SH-SY5Y (cell line): ENCODE data around the gene LRRC45.

Experiments used
- GATA2 ChIP-seq: IDR thresholded peaks from 2 replicates; pipeline ENCODE4 v1.6.1; 2011; ENCODE audit warnings: mild to moderate bottlenecking, low read depth, low read length
- GATA3 ChIP-seq: IDR thresholded peaks from 2 replicates; pipeline ENCODE4 v1.6.1; 2011; ENCODE audit warnings: low read depth, mild to moderate bottlenecking, low read length, moderate library complexity

Gene LRRC45

DNA sequence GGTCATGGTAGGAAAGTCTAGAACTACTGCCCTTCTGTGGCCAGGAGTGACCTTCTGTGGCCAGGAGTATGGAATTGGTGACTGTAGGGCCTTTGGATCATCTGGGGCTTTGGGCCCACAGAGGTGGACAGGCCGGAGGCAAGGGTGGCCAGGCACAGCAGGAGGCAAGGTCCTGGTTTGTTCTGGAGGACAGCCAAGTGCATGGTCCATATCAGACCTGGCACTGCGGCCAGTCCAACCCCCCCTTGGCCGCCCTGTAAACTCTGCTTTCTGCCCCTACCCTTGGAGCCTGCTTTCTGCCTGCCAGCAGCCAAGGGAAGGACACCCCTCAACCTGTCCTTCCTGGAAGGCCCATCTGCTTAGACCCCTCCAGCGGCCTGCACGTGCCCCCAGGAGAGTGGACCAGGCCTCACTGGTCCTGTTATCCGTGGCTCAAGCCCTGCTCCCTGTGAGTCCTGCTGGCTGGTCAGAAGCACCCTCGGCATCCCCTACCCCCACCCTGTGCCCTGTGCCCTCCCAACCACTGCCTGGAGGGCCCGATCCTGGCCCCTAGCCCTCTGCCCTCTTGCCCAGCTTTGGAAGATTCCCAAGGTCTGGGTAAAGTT lies 16.7 kb downstream of the LRRC45 start:
- TF ChIP-seq GATA2 (no peak), GATA3 (no peak)

- TF ChIP-seq GATA3 (no peak), GATA2 (no peak)
These were observed 18.2 kb downstream of the LRRC45 start for GRCh38 chr17:82041144-82041814.

DNA sequence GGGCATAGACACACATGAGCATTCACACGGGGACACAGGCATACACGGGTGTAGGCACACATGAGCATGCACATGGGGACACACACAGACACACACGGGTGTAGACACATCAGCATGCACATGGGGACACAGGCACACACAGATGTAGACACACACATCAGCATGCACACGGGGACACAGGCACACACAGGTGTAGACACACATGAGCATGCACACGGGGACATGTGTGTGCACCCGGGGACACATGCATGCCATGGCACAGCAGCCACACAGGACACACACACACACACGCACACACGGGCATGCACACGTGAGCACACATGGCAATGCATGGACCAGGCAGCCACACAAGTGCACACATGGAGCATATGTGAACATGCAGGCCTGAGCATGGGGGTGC lies 19.5 kb downstream of the LRRC45 start:
- TF ChIP-seq GATA3 (no peak), GATA2 (no peak)

DNA sequence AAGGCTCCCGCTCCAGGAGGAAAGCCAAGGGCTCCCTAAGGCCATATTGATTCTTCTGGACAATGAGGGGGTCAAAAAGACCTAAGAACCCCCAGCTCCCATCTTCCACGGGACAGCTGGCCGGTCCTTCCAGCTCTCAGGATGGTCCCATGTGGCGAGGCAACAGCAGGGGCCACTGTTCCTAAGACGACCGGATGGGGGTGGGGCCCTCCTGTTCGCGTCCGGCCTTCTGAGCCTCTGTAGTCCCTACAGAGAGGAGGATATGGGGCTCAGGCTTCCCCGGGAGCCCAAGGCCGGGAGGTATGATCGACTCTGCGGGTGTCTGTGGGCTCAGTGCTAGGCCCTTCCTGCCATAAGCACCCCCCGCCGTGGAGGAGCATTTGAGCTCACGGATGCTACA lies 20.4 kb downstream of the LRRC45 start:
- TF ChIP-seq GATA2 (no peak), GATA3 (no peak)

DNA sequence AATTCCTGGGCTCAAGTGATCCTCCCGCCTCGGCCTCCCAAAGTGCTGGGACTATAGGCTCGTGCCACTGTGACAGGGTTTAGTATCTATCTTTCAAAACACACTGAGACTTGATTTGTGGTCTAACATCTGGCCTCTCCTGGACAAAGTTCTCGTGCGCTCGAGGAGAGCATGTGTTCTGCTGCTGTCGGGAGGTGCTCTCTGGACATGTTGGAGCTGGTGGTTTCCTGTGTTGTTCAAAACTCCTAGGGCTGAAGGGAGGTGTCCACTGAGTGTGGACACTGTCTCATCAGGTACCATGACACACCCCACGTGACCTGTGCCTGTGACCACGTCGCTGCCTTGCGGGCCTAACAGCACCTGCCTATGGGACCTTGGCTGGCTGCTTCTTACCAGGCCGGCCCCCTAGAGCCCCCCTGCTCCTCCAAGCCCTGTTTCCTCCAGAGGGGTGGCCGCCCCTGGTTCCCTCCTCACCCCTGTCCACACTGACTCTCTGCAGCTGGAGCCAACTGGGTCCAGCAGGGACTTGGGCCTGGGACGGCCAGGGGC lies 22.9 kb downstream of the LRRC45 start:
- no peak for TF ChIP-seq GATA3
- no peak for TF ChIP-seq GATA2

- TF ChIP-seq GATA2: no peak
- TF ChIP-seq GATA3: no peak
These were observed 23.8 kb downstream of the LRRC45 start for GRCh38 chr17:82046903-82047302.

GRCh38 chr17:82047379-82047778 lies 24.3 kb downstream of the LRRC45 start:
- no peak for TF ChIP-seq GATA2
- TF ChIP-seq GATA3: no peak

- TF ChIP-seq GATA3 (no peak), GATA2 (no peak)
These were observed 24.9 kb downstream of the LRRC45 start for GRCh38 chr17:82047914-82048570.

DNA sequence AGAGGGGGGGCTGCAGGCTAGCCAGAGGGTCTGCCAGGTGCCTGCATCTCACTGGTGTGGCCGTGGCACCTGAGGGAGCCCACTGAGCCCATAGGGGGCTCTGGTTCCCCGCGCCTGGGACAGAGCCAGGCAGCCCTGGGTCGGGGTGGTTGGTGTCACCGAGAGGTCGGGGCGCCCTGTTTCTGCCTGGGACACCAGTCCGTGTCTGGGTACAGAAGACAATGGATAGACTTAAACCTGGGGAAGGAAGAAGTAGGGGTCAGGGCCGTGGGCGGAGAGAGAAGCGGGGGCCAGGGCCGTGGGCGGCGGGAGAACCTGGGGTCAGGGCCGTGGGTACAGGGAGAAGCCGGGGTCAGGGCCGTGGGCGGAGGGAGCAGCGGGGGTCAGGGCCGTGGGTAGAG lies 25.5 kb downstream of the LRRC45 start:
- TF ChIP-seq GATA2: no peak
- no peak for TF ChIP-seq GATA3

DNA sequence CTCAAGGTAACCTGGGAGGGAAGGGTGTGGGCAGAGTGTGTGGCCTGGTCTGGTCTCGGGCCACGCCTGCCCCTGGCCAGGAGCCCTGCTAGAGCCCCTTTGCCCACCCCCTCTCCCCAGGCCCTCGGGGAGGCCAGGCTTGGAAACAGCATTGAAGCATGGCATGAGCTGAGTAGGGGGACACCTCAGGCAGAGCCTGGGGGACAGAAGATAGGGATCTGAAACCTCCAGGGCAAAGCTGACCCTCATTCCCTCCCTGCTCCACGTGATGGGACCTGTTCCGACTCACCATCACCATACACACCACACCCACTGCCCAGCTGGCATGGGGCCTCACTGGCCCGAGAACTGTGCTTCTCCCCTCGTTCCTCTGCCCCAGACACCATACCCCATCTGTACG lies 26.0 kb downstream of the LRRC45 start:
- TF ChIP-seq GATA3 (no peak), GATA2 (no peak; the same call in 1 of the 2 replicates)

DNA sequence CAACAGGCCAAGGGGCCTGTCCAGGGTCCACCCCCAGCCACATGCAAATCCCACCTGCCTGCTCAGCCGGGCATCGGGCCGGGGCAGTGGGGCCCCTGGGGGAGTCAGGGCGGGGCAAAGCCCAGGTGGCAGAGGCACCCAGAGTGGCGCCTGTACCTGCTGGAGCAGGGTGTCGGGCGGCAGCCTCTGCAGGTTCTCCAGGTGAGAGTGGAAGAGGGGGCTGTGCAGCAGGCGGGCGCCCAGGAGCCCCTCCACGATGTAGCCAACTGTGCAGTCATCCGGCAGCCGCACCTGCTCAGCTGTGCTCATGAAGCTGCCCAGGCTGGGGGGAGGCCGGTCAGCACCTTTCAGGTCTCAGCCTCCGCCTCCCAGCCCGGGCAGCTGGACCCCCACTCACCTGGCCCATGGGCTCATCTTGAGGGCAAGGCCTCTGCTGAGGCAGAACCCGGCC lies 26.4 kb downstream of the LRRC45 start:
- TF ChIP-seq GATA3 (no peak), GATA2 (no peak)

DNA sequence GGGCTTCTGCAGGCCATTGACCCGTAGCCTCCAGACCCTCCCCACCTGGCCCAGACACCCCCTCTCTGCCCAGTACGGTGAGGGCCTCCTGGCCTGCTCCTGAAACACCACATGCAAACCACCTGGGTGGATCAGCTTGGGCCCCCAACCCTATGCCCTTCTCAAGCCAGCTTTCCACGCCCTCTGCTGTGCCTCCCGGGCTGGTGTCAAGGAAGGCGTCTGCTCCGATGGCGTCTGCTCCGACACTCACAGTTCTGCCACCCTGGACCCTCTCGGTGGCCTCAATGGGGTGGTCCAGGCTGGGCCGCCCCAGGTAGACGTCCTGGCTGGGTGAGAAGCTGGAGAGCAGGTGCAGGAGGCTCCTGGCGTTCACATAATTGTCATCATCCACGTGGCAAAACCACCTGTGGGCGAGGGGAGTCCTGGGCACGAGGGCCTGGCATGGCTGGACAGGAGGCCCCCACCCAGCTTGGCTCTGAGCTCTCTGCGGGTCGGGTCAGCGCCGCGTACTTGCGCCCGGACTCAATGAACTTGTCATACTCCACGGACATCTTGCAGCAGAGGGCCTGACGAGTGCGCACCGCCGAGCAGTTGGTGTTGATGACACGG lies 27.2 kb downstream of the LRRC45 start:
- TF ChIP-seq GATA3 (no peak), GATA2 (no peak)

DNA sequence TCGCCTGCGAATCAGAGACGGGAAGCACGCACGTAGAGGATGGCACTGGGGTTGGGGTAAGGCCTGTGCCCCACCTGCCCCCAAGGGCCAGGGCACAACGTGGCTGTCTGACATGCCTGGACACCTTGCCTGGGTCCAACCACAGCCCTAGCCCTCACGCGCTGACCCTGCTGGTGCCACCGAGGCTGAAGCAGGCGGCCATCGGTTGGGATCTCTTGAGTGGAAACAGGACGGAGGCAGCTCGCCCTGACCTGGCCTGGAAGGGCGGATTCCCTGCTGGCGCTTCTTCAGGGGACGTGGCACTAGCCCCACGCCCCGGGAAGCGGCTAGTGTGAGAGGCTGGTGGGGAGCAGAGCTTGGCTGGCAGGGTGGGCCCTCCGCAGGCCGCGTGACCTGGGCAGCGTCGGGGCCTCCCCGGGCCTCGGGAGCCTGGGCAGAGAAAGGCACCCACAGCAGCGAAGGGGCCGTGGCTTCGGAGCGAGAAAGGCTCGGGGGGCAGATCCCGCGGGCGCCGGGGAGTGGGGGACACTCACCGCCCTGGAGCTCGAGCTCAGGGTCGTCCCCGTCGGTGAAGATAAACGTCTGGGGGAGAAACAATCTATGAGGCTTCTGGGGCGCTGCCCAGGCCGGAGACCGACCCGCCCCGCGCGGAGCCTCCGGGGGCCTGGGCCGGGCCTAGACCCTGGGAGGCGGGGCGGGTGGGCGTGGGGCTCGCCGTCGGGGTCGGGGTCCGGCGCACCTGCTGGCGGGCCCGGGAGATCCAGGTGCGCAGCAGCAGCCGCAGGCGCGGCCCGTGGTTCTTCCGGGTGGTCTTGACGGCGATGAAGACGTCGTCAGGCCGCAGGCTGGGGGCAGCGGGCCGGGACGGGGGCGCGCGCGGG lies 27.9 kb downstream of the LRRC45 start:
- TF ChIP-seq GATA2 (no peak), GATA3 (no peak)
